HEK293 (cell line): ENCODE results near the gene POLR2E.
A peak's percentile ranks its signal among the peaks of the same experiment; 100 is the strongest.

ENCODE experiments used
- HOXA7 ChIP-seq: sonication (generic); formaldehyde crosslinking; IDR thresholded peaks from 2 replicates; pipeline ENCODE4 v1.8.1; 2022; ENCODE audit warnings: missing genetic modification reagents, borderline replicate concordance
- SP7 ChIP-seq: fragments of 450-650 bp; formaldehyde crosslinking; IDR thresholded peaks from 2 replicates; pipeline ENCODE4 v1.5.1; 2016; ENCODE audit warnings: missing biosample characterization, missing genetic modification characterization
- ZEB2 ChIP-seq: fragments of 450-650 bp; formaldehyde crosslinking; IDR thresholded peaks from 2 replicates; pipeline ENCODE4 v1.5.1; 2016; ENCODE audit warnings: missing biosample characterization, missing genetic modification characterization
- ZFP41 ChIP-seq: fragments of 450-650 bp; formaldehyde crosslinking; IDR thresholded peaks from 2 replicates; pipeline ENCODE4 v1.5.1; 2016; ENCODE audit warnings: missing biosample characterization, missing genetic modification characterization, borderline replicate concordance
- ZNF10 ChIP-seq: fragments of 450-650 bp; formaldehyde crosslinking; IDR thresholded peaks from 2 replicates; pipeline ENCODE4 v1.5.1; 2017; ENCODE audit warnings: missing biosample characterization, missing genetic modification characterization
- ZNF138 ChIP-seq: fragments of 450-650 bp; formaldehyde crosslinking; IDR thresholded peaks from 2 replicates; pipeline ENCODE4 v1.5.1; 2016; ENCODE audit warnings: missing biosample characterization, missing genetic modification characterization, borderline replicate concordance
- ZNF169 ChIP-seq: fragments of 450-650 bp; formaldehyde crosslinking; IDR thresholded peaks from 2 replicates; pipeline ENCODE4 v1.5.1; 2016; ENCODE audit warnings: missing biosample characterization, missing genetic modification characterization
- ZNF274 ChIP-seq, 2 experiments: fragments of 200-500 bp in 1 of 2; fragments of 450-650 bp in 1 of 2; sonication (Bioruptor generic) in 1 of 2; formaldehyde crosslinking in 1 of 2; IDR thresholded peaks; 2 replicates each; pipeline versions ENCODE4 v1.5.1 to v1.6.1; 2014 to 2016; ENCODE audit warnings: borderline replicate concordance in 1 of 2, inconsistent platforms in 1 of 2, low read length in 1 of 2, missing biosample characterization in 1 of 2, missing genetic modification characterization in 1 of 2
- ZNF391 ChIP-seq: fragments of 450-650 bp; formaldehyde crosslinking; IDR thresholded peaks from 2 replicates; pipeline ENCODE4 v1.5.1; 2016; ENCODE audit warnings: low read depth, missing biosample characterization, missing genetic modification characterization, borderline replicate concordance
- ZNF394 ChIP-seq: fragments of 450-650 bp; formaldehyde crosslinking; IDR thresholded peaks from 2 replicates; pipeline ENCODE4 v1.5.1; 2016; ENCODE audit warnings: missing biosample characterization, missing genetic modification characterization, mild to moderate bottlenecking, moderate library complexity, borderline replicate concordance
- ZNF645 ChIP-seq: fragments of 450-650 bp; formaldehyde crosslinking; IDR thresholded peaks from 2 replicates; pipeline ENCODE4; 2016; ENCODE audit warnings: missing biosample characterization, missing genetic modification characterization
- ZNF654 ChIP-seq: fragments of 450-650 bp; formaldehyde crosslinking; IDR thresholded peaks from 2 replicates; pipeline ENCODE4 v1.5.1; 2016; ENCODE audit warnings: low read depth, missing biosample characterization, missing genetic modification characterization
- ZSCAN5A ChIP-seq: fragments of 450-650 bp; formaldehyde crosslinking; IDR thresholded peaks from 2 replicates; pipeline ENCODE4 v1.5.1; 2016; ENCODE audit warnings: missing biosample characterization, missing genetic modification characterization
- TF ChIP-seq, protein P1 (sequence below): fragments of 450-650 bp; formaldehyde crosslinking; IDR thresholded peaks from 2 replicates; pipeline ENCODE4 v1.5.1; 2016; ENCODE audit warnings: missing biosample characterization, missing genetic modification characterization
- TF ChIP-seq, protein P2 (sequence below): fragments of 450-650 bp; formaldehyde crosslinking; IDR thresholded peaks from 2 replicates; pipeline ENCODE4 v1.5.1; 2016; ENCODE audit warnings: missing biosample characterization, missing genetic modification characterization, borderline replicate concordance
- TF ChIP-seq, protein P3 (sequence below): fragments of 450-650 bp; formaldehyde crosslinking; IDR thresholded peaks from 2 replicates; pipeline ENCODE4 v1.5.1; 2016; ENCODE audit warnings: missing biosample characterization, missing genetic modification characterization

The POLR2E gene

DNA sequence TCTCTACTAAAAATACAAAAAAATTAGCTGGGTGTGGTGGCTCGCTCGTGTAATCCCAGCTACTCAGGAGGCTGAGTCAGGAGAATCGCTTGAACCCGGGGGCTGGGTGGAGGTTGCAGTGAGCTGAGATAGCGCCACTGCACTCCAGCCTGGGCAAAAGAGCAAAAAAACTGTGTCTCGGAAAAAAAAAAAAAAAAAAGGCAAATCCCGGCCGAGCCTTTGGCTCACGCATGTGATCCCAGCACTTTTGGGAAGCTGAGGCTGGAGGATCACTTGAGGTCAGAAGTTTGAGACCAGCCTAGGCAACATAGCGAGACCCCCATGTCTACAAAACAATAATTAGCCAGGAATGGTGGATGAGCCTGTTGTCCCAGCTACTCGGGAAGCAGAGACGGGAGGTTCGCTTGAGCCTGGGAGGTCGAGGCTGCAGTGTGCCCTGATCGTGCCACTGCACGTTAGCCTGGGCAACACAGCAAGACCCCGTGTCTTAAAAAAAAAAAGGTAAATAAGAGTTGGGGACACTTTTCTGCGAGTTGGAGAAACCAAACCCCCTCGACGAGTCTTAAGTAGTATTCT, 8.0 kb upstream of the POLR2E start (continued):
- TF ChIP-seq, protein P1, sequence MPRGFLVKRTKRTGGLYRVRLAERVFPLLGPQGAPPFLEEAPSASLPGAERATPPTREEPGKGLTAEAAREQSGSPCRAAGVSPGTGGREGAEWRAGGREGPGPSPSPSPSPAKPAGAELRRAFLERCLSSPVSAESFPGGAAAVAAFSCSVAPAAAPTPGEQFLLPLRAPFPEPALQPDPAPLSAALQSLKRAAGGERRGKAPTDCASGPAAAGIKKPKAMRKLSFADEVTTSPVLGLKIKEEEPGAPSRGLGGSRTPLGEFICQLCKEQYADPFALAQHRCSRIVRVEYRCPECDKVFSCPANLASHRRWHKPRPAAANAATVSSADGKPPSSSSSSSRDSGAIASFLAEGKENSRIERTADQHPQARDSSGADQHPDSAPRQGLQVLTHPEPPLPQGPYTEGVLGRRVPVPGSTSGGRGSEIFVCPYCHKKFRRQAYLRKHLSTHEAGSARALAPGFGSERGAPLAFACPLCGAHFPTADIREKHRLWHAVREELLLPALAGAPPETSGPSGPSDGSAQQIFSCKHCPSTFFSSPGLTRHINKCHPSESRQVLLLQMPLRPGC (tag by site-specific recombination) = peak; percentile 30; the same call in 1 of the 2 replicates
- TF ChIP-seq HOXA7 (no peak), ZNF10 (tag by site-specific recombination) (no peak), SP7 (tag by site-specific recombination) (peak; percentile 13; the same call in 1 of the 2 replicates), ZEB2 (0 out of 2 replicates have a peak, but pooled peaks have one; percentile 16), ZNF645 (tag by site-specific recombination) (no peak), ZNF169 (0 out of 2 replicates have a peak, but pooled peaks have one; percentile 19), ZNF654 (tag by site-specific recombination) (no peak), ZNF391 (tag by site-specific recombination) (peak; percentile 47; the same call in 1 of the 2 replicates), ZSCAN5A (peak; percentile 11; the same call in 1 of the 2 replicates), ZNF138 (tag by site-specific recombination) (no peak), ZNF274 (IDR thresholded peaks at IDR 0.05; ENCODE audit: low read length) (no peak), ZNF274 (tag by site-specific recombination; IDR thresholded peaks at IDR 0.05; ENCODE audit: borderline replicate concordance) (no peak), ZFP41 (tag by site-specific recombination) (no peak), ZNF394 (tag by site-specific recombination) (0 out of 2 replicates have a peak, but pooled peaks have one; percentile 13)
- TF ChIP-seq, protein P2, sequence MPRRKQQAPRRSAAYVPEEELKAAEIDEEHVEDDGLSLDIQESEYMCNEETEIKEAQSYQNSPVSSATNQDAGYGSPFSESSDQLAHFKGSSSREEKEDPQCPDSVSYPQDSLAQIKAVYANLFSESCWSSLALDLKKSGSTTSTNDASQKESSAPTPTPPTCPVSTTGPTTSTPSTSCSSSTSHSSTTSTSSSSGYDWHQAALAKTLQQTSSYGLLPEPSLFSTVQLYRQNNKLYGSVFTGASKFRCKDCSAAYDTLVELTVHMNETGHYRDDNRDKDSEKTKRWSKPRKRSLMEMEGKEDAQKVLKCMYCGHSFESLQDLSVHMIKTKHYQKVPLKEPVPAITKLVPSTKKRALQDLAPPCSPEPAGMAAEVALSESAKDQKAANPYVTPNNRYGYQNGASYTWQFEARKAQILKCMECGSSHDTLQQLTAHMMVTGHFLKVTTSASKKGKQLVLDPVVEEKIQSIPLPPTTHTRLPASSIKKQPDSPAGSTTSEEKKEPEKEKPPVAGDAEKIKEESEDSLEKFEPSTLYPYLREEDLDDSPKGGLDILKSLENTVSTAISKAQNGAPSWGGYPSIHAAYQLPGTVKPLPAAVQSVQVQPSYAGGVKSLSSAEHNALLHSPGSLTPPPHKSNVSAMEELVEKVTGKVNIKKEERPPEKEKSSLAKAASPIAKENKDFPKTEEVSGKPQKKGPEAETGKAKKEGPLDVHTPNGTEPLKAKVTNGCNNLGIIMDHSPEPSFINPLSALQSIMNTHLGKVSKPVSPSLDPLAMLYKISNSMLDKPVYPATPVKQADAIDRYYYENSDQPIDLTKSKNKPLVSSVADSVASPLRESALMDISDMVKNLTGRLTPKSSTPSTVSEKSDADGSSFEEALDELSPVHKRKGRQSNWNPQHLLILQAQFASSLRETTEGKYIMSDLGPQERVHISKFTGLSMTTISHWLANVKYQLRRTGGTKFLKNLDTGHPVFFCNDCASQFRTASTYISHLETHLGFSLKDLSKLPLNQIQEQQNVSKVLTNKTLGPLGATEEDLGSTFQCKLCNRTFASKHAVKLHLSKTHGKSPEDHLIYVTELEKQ (tag by site-specific recombination) = no peak
- TF ChIP-seq, protein P3, sequence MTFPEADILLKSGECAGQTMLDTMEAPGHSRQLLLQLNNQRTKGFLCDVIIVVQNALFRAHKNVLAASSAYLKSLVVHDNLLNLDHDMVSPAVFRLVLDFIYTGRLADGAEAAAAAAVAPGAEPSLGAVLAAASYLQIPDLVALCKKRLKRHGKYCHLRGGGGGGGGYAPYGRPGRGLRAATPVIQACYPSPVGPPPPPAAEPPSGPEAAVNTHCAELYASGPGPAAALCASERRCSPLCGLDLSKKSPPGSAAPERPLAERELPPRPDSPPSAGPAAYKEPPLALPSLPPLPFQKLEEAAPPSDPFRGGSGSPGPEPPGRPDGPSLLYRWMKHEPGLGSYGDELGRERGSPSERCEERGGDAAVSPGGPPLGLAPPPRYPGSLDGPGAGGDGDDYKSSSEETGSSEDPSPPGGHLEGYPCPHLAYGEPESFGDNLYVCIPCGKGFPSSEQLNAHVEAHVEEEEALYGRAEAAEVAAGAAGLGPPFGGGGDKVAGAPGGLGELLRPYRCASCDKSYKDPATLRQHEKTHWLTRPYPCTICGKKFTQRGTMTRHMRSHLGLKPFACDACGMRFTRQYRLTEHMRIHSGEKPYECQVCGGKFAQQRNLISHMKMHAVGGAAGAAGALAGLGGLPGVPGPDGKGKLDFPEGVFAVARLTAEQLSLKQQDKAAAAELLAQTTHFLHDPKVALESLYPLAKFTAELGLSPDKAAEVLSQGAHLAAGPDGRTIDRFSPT = 0 out of 2 replicates have a peak, but pooled peaks have one; percentile 0
